A549 (cell line): ENCODE measurements around the gene LGALS1.

Source experiments
- CHD2 ChIP-seq: fragments of 150-350 bp; IDR thresholded peaks from 2 replicates; pipeline ENCODE4 v1.6.1; 2014; ENCODE audit warnings: low read length; ENCODE audit not compliant: partially characterized antibody
- E2F6 ChIP-seq: IDR thresholded peaks from 2 replicates; pipeline ENCODE4 v1.6.1; 2012; ENCODE audit warnings: low read depth, borderline replicate concordance
- EP300 ChIP-seq, 2 experiments: fragments of >200 bp; sonication (Bioruptor Twin); formaldehyde crosslinking; IDR thresholded peaks; 2 replicates in 1 of 2; 3 replicates in 1 of 2; pipeline ENCODE4 v1.6.1; 2016 to 2017
- MAZ ChIP-seq: fragments of 150-350 bp; IDR thresholded peaks from 2 replicates; pipeline ENCODE4 v1.6.1; 2014; ENCODE audit warnings: antibody characterized with exemption, low read depth, low read length, borderline replicate concordance
- POLR2A ChIP-seq: IDR thresholded peaks from 2 replicates; pipeline ENCODE4 v1.6.1; 2012; ENCODE audit warnings: mild to moderate bottlenecking, low read length
- RAD21 ChIP-seq, 2 experiments: fragments of >200 bp in 1 of 2; sonication (Bioruptor Twin) in 1 of 2; formaldehyde crosslinking in 1 of 2; IDR thresholded peaks in 1 of 2; conservative IDR thresholded peaks in 1 of 2; 2 replicates in 1 of 2; 3 replicates in 1 of 2; pipeline ENCODE4 v1.6.1; 2012 to 2018; ENCODE audit warnings: inconsistent platforms in 1 of 2
- RCOR1 ChIP-seq: fragments of 150-350 bp; IDR thresholded peaks from 2 replicates; pipeline ENCODE4 v1.6.1; 2014; ENCODE audit warnings: antibody characterized with exemption, low read length, low read depth
- TF ChIP-seq, protein P1 (sequence below): fragments of >200 bp; sonication (Bioruptor Twin); formaldehyde crosslinking; IDR thresholded peaks from 3 replicates; pipeline ENCODE4 v1.5.1; 2016

GRCh38 chr22:37664249-37665101 is 11.0 kb upstream of the LGALS1 start:
- no peak for TF ChIP-seq RCOR1
- no peak for TF ChIP-seq POLR2A
- TF ChIP-seq, protein P1, sequence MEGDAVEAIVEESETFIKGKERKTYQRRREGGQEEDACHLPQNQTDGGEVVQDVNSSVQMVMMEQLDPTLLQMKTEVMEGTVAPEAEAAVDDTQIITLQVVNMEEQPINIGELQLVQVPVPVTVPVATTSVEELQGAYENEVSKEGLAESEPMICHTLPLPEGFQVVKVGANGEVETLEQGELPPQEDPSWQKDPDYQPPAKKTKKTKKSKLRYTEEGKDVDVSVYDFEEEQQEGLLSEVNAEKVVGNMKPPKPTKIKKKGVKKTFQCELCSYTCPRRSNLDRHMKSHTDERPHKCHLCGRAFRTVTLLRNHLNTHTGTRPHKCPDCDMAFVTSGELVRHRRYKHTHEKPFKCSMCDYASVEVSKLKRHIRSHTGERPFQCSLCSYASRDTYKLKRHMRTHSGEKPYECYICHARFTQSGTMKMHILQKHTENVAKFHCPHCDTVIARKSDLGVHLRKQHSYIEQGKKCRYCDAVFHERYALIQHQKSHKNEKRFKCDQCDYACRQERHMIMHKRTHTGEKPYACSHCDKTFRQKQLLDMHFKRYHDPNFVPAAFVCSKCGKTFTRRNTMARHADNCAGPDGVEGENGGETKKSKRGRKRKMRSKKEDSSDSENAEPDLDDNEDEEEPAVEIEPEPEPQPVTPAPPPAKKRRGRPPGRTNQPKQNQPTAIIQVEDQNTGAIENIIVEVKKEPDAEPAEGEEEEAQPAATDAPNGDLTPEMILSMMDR = no peak
- TF ChIP-seq CHD2 = no peak
- no peak for TF ChIP-seq RAD21 (conservative IDR thresholded peaks at IDR 0.05 in 1 of 2, IDR thresholded peaks at IDR 0.05 in 1 of 2)
- TF ChIP-seq EP300 (IDR thresholded peaks at IDR 0.05) = no peak
- TF ChIP-seq MAZ = no peak
- TF ChIP-seq E2F6 = no peak
